CD4-positive, alpha-beta T cell treated with Interleukin-2 at 100 ng/mL for 4 hours (primary cell): ENCODE results near the gene TTC28.

Experiments
- DNase-seq: peaks from one replicate; pipeline ENCODE4 v3.0.0-alpha.2; 2020; ENCODE audit warnings: low spot score

TTC28 gene

DNA sequence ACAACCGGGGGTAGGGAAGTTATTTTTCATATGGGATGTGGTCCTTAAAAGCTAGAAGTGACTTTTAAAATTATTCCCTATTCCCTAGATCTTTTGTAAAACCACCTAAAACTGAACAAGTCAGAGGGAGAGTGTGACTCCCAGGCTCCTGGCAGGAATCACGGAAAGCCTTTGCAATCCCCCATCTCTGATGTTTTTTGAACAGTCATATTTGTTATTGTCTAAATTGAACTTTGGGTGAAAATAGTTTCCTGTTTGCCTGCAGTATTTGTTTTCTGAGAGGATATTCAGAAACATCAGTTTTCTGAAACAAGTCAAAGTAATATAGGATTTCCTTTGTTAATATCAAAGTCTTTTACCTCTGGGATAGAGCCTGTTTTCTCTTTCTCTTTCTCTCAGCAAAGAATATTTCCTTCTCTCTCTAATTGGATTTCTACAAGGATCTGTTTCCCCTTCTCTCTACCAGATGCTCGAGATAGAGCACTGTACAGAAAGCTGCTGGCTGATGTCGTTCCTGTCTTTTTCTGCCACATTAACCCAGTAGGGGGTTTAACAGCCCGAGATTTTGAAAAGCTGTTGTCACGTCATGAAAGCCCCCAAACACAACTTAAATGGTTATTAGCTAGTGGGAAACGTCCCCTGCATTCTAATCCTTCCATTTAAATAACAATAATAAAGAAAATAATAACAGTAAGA, 628.4 kb downstream of the TTC28 start:
- no peak for DNase-seq

DNA sequence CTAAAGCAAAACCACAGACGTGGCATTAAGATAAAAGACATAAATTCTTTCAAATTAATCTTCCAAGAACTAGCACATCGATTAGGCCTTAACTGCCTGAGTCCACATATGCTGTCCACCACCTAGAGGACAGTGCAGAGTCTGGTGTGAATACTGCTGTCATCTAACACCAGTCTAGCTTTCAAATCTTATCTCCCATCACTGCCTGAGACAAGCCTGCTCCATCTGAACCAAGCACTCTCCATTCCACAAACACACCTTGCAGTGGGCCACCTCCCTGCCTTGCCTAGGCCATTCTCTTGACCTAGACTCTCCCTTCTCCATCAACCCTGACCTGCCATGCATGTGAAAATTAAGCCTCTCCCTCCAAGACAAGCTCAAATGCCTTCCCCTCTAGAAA, 631.1 kb downstream of the TTC28 start:
- no peak for DNase-seq

DNA sequence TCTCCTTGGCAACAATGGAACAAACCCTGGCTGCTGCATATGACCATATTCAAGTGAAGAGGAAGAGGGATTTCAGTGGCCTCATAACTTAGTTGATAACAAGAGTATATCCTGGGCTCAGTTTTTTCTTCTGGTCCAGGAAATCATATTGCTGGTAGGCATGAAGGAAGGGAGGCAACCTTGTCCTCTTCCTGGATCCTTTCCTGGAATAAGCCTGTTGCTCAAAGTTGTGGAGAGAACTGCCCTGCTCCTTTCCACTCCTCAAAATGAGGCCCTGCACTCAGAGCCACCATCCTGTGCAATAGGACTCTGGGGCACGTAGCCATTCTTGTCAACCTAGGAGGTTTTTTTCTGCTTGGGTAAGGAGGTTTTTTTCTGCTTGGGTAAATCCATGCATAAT, 631.9 kb downstream of the TTC28 start:
- no peak for DNase-seq

DNA sequence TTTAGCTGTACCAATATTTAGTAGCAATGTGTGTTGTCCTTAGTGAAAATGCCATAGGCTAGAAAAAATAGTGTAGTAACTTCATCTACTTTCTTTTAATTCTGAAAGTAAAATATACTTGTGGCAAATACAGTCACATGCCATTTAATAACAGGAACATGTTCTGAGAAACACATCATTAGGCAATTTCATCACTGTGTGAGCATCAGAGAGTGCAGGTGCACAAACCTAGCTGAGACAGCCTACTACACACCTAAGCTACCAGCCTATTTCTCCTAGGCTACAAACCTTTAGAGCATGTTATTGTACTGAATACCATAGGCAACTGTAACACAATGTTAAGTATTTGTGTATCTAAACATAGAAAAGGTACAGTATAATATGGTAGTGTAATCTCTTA, 633.5 kb downstream of the TTC28 start:
- no peak for DNase-seq

DNA sequence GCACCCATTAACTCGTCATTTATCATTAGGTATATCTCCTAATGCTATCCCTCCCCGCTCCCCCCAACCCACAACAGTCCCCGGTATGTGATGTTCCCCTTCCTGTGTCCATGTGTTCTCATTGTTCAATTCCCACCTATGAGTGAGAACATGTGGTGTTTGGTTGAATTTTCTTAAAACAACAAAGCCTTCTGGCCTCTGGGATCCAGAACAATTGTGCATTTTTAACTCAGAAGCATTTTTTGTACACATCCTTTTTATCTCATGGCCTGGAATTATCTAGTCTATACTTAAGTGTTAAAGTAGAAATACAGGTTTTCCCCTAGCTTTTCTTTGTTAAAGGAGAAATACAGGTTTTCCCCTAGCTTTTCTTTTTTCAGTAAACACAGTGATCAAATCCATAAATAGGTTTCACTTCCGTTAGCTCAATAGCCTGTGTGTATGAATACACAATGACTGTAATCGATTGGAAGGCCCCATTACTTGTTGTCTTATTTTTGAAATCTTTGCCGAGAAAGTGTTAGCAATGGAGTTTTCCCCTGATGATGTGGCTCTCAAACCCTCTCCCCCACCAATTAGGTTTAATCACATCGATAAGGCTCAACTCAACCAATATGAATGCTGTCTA, 635.0 kb downstream of the TTC28 start:
- no peak for DNase-seq

DNA sequence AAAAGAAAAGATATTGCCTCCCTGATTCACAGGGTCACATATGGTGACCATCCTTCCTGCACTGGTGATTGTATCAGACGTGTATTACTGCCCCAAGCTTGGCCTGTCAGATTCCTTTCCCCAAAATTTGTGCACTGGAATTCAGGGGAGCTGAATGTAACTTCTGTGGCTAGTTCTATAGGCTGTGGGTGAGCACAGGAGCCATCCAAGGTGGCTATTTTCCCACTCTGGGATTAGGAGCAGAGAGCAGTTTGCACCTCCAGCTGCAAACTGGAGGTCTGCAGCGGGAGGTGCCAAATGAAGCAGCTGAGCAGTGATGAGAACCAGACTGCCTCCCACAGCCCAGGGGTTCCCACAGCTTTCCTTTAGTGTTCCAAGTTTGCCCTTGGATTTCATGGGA, 636.4 kb downstream of the TTC28 start:
- DNase-seq, result no peak

DNA sequence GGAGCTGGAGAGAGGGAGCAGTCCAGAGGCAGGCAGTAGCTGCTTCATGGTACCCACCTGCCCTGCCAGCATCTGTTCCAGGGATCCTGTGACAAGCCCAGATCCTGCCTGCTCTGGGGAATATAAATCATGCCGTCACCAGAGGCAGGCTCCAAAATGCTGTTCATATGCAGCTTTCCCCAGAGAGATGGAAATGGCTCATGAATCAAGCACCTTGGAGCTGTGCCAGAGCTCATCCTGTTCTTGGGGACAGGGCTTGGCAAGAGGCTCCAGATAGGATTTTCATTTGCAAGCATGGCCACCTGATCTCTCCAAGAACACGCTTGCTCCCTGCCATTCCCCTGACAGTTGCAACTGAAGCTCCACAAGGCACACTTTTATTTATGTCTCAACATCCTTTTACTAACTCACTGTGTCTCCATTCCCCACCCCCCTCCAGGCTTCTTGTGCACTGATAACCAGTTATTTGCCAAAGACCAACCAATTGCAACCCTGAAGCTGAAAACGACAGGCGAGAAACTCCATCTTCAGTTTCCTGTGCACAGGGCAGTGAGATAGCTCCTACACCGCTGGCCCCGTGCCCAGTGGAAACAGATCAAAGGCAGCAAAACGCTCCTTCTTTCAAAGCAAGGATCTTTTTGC, 644.8 kb downstream of the TTC28 start:
- no peak for DNase-seq

DNA sequence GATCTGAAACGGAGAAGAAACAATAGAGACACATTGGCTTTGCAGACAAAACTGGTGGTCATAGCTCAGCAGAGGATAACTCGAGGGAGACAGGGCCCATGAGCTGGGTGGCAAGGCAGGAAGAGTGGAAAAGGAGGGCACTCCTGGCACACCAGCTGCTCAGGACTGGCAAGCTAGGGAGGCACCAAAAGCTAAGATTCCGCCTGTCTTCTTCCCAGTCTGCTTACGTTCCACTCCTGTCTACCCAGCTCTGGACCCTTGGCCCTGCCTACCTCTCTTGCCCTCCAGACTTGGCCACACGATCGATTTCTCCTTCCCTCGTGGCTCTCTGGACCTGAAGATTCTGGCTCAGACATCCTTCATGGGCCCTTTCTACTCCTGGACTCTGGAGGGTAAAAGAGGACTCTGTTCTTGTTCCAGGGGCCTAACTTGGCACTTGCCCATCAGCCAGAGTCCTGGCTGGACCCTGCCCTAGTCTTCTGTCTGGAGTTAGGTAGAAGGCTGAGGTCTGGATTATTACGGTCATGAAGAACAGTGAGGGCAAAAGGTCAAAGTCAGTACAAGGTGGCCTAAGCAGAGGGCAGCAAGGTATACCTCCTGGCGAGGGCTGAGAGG, 645.4 kb downstream of the TTC28 start:
- no peak for DNase-seq

DNA sequence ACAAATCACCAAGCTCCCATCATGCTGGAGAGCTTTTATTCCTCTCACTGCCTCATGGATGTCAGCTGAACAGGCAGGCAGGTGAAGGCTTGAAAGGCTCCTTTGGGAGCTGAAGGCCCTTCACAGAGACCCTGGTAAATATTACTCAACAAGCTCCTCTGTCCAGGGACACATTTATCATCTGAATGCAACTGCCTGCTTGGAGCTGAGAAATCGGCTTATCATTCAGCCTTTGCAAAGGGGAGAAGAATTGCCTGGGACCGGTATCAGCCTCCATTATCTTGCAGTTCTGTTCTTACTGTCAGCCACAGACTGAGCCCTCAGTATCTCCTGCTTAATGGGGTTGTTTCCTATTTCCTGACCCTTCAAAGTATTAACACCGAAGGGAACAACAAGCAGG, 646.8 kb downstream of the TTC28 start:
- no peak for DNase-seq

DNA sequence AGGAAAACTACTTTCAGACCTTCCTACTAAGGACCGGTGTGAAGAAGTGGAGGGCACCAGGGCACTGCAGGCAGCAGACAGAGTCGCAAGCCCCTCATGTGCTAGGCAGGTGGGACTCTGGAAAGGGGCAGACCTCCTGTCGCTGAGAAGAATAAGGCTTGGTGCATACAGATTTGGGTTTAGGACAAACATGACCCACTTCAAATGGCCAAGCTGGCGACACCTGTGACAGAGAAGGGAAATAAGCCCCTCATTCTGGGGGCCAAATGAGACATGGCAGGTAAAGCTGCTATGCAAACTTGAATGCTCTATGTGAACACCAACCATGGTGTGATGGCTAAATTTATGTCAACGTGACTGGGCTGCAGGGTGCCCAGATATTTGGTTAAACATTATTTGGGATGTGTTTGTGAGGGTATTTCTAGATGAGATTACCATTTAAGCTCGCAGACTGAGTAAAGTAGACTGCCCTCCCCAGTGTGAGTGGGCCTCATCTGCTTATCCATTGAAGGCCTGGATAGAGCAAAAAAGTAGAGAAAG, 648.2 kb downstream of the TTC28 start:
- DNase-seq, result no peak

DNA sequence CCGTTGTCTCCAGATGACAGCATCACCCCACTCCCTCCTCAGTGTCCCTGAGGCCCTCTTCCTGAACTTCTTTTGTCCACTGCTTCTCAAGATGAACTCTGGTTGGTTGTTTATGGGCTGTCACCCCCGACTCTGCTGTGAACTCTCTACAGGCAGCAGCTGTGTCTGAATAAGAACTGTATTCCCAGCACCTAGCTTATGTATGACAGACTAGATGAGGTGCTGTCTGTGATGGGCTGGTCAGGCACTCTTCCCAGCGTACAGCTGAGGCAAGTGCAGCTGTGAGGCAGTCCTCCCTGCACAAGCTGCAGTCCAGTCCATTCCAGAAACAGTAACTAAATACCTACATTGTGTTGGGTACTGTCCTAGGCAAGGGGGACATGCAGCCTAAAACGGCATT, 649.2 kb downstream of the TTC28 start:
- no peak for DNase-seq

DNA sequence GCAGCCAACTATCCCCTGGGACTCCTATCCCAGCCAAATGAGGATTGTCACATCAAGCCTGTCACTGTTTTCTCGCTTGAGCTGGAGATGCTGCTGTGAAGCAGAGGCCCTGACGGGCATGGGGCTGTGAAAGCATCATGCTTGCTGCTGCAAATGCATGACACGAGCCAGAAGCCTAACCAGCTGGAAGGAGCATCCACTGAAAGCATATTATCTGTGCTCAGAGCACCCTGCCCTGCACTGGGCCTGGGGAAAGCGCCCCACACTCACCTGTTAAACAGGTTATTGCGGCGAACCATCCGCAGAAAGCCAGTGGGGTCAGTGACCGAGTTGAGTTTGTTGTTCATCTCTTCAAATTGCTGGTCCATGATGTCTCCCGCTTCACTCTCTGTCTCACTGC, 649.7 kb downstream of the TTC28 start:
- DNase-seq, result no peak

DNA sequence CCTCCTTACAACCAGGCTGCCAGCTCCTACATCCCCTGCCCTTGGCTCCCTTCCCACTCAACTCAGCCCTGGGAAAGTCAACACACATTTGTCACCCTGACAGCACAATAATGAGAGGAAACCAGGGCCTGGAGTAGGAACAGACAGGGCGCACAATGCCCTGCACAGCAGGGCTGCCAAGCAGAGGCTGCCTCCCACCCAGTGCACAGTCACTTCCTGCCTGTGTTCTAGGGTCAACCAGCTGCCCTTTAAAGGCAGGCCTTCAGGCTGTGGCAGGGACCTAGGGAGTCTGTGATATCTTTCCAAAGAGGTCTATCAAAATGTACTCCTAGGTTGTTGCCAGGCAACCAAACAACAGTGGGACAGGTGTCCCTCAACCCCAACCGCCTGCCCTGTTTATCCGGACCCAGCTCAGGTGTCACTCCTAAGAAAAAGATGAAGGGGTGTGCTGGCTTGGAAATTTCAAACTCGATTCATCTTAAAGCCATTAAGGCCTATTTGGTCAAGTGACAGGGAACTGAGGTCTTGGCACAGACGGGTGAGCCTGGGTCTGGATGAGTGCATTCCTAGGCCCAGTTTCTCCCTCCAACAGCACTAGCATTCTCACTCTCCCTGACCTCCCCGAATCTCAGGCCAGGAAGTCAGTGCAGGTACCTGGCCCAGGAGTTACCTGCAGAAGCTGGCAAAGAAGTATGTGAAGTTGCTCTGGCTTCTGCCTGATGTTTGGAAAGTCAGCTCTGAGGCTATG, 650.3 kb downstream of the TTC28 start:
- no peak for DNase-seq

DNA sequence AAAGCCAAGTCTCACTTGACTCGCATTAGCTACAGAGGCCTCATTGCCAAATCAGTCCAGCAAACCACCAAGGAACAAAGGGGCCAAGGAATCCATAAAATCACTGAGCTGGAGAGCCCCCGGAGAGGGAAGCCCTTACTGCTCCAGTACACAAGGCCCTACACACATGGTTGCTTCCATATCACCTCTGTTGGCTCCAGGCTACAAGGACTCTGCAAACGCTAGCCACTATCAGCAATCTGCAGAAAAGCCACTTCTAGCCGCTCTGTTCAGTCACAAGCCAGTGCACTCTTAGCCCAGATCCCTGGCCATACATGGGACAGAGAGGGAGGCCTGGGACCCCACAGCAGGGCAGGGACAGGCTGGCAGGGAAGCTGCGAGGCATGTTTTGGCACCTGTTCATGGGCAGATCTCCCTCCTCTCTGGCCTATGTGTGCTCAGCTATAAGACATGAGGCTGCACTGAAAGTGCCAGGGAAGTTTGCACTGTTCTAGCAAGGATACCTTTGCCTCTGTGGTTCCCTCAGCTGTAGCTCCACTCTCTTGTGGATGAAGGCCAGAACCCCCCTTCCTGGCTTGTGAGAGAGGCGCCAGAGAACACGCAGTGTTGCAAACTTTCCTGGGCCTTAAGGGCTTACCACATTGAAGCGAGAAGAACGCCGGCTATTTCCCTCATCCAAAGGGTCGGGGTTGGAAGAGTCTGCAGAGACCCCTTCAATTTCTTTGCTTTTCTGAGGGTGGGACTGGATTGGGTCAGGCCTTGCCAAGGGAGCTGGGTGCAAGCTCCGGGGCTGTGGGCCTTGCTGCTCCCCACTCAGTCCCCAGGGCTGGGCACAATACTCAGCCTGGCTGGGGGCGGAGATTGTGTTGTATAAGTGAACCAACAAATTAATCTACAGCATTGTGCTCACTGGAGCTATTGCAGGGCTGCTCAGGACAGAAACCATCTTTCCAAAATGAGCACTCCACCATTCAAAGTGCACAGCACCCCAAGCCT, 651.9 kb downstream of the TTC28 start:
- no peak for DNase-seq

DNA sequence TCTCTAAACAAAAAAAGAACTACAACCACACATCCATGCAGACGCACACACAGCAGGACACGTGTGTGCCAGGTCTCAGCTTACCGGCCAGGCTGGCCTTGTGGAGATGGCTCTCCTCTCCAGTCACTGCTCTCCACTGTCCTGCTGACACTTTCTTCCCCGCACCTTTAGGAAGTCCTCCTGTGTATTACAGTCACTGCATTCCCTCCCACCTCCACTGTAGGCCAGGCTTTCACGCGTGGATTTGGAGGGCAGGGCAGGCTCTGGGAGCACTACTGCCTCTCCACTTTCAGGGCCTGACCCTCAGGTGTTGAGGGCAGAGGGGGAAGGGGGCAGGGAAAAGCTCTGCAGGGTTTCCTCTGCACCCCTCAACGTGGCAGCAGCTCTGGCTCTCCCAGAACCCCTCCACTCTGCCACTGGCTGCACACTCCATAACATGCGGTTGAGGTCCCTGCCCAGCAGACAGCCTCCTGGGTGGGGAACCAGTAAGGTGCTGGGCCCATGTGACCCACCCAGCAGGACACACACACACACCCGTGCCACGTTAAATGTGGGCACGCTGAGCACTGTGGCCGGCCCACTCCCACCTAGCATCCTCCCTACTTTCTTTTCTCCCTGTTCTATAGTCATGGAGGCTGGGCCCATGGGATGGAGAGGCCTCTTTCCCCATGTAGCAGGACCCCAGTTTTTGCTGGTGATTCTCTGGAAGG, 653.6 kb downstream of the TTC28 start:
- no peak for DNase-seq

DNA sequence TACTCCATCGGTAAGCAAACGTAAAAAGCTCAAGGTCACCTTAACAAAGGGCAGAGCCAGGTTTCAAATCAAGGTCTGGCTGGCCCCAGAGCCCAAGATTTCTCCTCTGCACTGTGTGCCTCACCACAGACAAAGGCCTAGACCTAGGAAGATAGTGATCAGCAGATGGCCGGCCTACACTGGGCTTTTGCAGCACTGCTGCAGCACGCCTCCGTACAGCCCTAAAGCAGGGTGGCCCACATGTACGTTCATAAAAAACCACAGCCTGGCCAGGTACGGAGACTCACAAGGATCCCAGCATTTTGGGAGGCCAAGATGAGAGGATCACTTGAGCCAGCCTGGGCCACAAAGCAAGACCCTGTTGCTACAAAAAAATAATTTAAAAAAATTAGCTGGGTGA, 654.3 kb downstream of the TTC28 start:
- DNase-seq, result no peak

DNA sequence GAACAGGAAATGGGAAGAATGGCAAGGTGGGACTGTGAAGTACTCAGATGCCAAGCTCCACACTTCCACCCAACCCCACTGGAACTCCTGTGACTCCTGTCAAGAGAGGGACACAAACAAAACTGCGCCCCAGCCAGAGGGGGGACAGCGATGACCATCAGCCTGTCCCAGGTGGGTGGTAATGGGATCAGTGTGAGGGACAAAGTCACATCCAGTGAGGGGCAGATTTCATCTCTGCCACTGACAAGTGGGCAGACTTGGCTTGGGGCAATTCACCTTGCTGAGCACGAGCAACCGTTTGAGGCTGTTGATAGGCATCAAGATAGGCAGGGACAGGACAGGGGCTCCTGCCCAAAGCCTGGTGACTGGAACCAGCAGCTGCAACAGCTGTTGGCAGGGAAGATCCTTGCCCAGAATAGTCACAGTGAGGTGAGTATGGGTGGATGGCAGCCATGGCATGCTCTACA, 655.2 kb downstream of the TTC28 start:
- DNase-seq, result no peak

DNA sequence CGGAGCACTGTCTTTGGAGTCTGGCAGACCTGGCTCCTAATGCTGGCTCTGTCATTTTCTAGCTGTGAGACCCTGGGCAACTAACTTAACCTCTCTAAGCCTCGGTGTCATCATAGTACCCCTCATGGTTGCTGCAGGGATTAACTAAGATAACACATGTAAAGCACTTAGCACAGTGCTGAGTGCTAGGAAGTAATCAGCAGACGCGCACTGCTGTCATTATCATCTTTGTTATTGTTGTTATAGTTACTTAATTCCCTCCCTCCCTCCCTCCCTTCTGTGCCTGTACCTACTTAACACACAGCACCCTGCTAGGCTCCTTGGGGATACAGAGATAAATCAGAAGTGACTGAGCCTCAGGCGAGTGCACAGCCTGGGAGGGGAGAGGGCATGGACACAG, 655.9 kb downstream of the TTC28 start:
- no peak for DNase-seq

DNA sequence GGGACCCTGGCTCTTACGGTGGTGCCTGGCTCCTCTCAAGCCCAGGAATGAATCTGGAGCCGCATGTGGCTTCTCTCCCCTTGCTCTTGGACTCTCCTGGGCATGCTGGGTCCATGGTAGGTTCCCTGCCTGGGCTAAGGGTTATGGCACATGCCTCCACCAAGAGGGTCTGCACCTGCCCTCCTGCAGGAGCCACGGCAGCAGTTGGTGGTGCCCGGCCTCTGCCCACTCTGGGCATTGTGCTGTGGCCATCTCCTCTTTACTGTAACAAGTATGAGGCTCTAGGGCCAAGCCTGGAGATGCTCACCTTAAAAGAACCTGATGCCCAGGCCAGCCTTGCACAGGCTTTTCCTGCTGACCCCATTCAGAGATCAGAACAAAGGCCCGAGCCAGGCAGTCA, 656.6 kb downstream of the TTC28 start:
- DNase-seq, result no peak

DNA sequence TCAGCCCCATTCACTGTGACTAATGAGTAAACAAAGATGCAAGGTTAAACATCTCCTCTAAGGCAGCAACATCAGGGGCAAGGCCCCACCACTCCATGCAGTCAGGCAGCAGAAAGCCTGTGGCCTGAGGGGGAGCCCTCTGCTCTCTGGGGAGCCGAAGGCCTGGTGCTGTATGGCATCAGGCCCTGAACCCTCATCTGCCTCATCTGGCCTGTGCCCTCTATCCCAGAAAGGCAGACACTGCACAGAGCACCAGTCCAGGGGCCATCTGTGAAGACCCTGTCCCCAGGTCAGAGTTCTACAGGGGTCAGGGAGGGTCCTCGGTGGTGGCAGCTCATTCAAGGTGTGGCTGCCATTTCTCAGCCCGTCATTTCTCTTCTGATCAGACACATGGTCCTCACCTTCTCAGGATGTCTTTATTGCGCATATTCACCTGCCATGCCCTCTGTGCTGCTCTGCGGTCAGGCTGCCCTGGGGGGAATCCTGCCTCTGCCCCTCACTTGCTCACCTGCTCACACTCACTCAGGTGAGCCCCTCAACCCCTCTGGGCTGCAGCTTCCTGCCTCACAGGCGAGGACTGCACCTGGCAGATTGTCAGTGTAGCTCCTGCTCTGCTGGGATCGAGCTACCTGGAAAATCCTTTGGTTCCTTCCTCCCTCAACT, 657.5 kb downstream of the TTC28 start:
- DNase-seq, result no peak
